NCI-H187 (cell line): Measurements from ENCODE around the gene TBKBP1.

Source experiments
- DNase-seq, 2 experiments: peaks; one replicate each; lab custom pipeline; 2025; lab: John Stamatoyannopoulos, UW

The TBKBP1 gene

DNA sequence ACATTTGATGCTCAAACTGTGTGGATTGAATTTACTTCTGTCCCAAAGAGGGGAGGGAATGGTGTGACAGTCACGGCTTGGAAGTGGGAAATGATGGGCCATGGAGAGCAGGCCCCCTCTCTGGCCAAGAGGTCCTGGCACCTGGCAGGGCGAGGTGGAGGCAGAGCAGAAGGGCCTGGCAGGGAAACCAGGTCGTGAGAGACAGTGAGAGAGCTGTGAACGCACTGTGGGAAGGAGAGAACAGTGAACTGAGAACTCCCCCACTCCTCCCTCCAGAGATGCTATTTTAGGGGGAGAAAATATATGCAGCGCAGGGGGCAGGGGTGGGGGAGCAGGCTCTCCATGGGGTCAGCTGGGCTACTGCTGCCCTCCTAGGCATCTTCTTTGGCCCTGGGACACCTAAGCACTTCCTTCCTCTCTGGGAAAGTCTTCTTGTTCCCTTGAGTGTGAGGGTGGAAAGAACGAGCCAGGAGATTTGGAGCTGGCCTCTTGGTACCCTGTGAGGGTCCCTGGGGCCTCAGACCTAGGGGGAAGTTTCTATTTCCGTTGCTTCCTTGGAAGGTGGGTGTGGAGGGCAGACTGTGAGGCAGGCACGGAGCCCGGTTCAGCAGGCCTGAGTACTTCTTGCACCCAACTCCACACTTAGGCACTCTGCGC, 21.8 kb downstream of the TBKBP1 start:
- DNase-seq, result no peak

- no peak for DNase-seq
Observed at GRCh38 chr17:47716375-47716774, 22.4 kb downstream of the TBKBP1 start.

DNA sequence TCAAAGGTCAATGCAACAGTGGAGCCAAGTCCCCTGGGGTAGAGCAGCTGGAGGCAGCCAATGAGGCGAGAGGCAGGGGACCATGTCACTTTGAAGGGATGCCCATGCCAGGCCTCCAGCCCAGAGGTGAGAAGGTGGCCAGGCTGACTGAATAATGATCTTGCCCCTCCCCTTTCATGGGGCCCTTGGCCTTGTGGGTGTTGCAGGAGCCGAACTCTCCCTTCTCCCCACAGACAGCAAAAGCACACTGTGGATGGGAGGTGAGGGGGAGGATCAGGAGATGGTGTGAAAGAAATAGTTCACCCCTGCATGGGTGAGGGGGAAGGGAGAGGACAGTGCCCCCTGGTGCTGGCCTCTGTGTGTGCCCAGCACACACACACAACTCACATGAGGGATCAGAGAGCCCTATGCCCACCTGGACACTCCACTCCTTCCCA, 23.3 kb downstream of the TBKBP1 start:
- DNase-seq, result no peak

- DNase-seq, result peak in 1 of 2 experiments; percentile 13
Observed at GRCh38 chr17:47717979-47718621, 24.1 kb downstream of the TBKBP1 start.

- no peak for DNase-seq
Observed at GRCh38 chr17:47718634-47719405, 24.9 kb downstream of the TBKBP1 start.

DNA sequence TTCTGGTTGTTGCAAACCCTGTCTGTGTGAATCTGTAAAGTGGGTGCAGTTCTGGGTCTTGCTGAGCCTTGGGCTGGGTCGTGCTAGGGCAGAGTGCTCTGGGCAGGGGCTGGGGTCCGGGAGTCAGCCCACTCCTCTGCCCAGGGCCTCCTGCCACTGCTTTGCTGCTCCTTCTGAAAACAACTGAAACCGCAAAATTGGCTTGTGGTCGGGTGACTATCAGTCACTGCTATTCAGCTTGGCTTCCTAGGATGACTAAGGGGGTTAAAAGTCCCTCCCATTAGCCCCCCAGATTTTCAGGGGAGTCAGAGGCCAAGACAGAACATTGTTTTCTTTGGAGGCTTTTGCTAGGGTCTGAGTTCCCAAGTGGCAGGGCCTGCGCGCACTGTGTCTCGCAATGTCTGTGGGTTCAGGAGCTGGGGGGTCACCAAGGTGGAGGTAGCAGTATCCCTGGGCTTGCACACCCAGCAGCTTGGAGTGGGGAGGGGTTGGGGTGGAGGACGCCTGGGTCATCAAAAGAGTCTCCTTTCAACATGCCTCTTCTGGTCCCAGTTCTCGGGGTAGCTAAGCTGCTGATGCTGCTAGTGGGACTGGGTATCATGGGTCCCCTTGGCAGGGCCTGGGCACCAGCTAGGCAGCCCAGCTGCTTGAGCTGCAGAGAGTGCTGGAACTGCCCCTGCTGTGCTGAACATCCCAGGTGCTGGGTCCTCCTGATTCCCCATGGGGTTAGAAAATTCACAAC, 25.6 kb downstream of the TBKBP1 start:
- DNase-seq, result no peak

DNA sequence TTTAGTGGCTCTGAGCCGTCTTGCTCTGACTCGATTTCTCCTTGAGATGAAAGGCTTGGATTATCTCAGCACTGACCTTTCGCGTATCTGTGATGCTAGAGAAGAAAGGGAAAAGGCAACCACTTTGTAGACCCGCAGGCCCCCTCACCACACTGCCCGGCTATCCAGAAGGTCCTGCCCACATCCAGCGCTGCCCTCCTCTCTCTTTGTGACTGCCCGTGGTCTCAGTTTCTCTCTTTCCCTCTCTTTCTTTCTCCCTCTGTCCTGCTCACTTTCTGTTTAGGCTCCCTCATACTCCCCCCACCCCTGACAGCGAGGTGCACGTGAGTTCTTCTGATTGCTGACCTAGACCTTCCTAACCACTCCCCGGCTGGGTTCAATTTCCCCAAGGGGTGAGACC, 26.2 kb downstream of the TBKBP1 start:
- DNase-seq, result no peak

DNA sequence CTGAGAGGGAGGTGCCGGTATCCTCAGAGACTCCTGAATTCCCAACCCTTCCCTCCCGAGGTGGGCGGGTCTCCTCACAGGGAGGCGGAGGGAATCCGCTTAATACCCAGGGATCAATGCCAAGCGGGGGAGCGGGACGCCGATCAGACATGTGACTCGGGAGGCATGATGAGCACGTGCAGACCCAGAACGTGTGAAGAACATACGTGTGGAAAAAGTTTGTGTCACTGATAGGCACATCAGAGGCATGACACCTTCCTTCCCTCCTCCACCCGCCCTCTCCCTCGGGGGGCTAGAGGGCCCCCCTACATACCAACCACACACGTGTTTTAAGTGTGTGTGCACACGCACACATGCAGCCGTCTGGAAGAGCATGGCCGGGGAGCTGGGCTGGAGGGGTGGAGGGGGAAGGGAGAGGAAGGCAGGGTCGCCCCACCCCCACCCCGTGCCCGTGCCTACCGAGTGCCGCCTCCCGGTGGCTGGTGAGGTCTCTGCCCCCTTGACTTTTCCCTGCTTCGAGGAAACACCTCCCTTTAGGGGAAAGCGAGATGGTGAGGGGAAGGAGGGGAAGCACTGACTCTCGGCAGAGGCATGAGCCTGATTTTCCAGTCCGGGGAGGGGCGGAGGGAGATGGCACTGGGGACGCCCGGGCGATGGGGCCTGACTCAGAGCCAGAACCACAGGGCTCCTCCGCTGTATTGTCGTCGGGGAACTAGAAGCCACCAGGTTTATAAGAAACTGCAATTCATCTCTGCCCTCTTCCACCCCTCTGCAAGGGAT, 27.0 kb downstream of the TBKBP1 start:
- DNase-seq, result no peak

DNA sequence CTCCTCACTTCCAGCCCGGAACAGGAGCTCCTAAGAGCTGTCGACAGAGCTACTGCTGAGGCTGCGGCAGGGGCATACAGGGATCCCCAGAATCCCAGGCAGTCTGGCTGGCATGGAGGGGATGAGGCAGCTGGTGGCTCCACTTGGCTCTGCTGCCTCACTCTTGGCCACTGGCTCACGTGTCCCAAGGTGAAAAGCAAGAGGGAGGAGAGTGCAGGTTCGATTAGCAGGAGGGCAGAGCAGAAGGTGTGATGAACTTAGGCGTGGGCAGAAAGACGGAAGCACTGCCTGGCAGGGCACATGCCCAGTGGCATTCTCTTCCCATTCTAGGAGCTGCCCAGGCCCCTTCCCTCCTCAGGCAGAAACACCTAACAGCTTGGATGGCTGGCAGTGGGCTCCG, 27.8 kb downstream of the TBKBP1 start:
- no peak for DNase-seq

- DNase-seq, result no peak
Observed at GRCh38 chr17:47724705-47725104, 30.7 kb downstream of the TBKBP1 start.

DNA sequence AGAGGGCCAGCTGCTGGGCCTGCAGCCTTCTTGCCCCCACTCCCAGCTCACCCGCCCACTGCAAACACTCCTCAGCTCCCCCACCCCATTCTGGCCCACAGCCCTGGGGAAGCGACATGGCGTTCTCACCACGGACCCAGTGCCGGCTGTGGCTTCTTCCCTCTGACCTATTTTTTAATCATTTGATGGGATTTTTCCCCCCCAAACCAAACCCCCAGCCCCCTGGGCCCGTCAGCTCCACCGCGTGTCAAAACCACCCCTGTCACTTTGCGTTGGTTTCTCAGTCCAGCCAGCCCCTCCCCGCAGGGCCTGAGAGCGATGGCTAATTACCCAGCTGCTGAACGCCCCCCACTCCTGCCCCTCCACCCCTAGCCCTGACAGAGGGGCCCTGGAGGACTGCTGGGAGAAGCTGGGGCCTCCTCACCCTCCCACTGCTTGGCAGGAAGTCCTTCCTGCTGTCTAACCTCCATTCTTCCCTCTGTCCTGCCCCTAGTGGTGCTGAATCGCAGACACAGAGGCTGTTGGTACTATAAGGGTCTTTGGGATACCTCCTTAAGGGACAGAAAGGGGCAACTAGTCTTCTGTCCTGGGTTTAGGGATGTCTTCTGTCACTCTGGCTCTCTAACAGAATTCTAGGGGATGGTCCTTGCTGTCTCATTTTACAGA, 31.6 kb downstream of the TBKBP1 start:
- no peak for DNase-seq

DNA sequence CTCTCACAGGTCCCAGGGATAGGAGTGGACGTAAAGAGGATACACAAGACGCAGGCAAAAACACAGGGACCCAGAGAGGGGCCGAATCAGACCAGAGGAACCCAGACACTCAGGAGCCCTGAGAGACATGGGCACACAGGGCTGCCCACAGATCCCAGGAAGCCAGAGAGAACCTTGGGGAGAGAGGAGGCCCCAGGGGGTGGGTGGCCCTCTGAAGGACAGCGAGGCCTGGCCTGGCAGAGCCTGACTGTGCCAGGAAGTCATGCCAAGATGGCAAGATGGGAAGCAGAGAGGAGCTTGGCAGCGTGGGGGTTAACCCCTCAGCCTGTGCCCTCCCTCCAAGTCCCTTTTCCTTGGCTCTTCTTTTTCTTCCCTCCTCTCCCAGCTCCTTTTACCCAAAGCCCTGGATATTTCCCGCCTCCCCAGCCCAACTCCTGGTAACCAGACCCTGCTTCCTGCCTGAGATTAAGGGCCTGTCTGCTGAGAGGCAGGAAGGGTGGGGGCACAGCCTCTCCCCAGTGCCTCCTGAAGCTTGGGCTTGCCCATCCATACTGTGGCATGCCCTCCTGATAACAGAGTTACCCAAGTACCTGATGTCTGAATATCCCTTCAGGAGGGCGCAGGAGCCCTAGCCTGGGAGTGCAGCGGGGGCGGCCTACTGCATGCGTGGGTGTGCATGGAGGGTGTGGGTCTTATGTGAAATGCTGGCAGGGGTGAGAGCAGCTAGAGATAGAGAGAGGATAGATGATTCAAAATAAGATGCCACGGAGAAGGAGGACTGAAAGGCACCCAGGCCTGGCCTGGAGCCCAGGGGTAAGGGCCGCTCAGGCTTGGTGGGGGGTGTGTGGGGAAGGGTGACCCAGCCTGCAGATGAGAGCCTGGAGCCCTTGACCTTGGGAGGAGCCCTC, 33.1 kb downstream of the TBKBP1 start:
- no peak for DNase-seq

DNA sequence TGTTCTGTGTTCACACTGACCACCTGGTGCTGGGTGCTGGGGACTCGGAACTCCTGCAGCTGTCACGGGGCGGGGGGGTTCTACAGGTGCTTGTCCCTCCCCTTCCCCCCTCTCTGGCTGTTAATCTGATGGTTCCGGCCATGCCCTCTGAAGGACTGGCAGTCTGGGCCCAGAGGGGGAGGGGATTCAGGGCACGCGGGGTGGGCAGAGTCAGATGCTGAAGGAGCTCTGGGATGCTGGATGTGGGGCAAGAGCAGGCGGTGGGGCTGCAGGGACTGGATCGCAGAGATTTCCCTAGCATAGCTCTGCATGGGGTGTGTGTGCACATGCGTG, 33.7 kb downstream of the TBKBP1 start:
- no peak for DNase-seq

GRCh38 chr17:47728214-47728877, 34.4 kb downstream of the TBKBP1 start:
- no peak for DNase-seq

GRCh38 chr17:47729476-47729875, 35.5 kb downstream of the TBKBP1 start:
- no peak for DNase-seq

DNA sequence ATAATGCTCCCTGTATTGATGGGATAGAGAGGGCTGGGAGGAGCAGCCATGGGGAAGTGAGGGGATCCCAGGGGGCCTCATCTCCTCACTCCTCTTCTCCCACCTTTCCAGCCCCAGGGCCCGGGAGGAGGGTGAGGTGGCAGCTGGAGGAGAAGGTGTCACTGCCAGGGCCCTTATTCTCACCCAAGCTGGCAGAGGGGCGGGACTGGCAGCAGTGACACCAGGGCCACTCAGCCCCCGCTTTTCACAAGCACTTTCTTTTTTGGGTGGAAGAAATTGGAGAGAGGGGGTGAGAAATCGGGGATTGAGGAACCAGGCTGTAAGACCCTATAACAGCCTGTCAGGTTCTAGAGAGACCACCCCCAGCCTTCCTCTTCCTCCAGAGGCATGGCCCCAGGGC, 36.7 kb downstream of the TBKBP1 start:
- no peak for DNase-seq

DNA sequence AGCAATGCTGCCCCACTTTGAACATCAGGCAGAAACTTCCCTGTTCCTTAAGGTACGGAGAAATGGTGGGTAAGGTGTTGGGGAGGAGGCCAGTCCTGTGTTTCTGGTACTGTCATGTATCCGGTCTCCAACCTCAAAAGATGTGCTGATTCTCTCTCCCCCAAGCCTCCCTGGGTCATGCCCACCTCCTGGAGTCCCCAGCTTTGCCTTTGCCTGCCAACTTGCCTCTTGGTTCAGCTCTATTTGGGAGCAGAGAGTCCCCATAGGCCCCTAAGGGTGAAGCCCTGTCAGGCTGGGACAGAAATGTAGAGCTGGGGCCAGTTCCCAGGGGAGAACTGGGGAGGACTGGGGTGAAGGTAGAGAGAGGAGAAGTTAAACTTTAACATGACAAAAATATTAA, 37.4 kb downstream of the TBKBP1 start:
- DNase-seq, result no peak

GRCh38 chr17:47732399-47733046, 38.6 kb downstream of the TBKBP1 start:
- DNase-seq, result no peak

DNA sequence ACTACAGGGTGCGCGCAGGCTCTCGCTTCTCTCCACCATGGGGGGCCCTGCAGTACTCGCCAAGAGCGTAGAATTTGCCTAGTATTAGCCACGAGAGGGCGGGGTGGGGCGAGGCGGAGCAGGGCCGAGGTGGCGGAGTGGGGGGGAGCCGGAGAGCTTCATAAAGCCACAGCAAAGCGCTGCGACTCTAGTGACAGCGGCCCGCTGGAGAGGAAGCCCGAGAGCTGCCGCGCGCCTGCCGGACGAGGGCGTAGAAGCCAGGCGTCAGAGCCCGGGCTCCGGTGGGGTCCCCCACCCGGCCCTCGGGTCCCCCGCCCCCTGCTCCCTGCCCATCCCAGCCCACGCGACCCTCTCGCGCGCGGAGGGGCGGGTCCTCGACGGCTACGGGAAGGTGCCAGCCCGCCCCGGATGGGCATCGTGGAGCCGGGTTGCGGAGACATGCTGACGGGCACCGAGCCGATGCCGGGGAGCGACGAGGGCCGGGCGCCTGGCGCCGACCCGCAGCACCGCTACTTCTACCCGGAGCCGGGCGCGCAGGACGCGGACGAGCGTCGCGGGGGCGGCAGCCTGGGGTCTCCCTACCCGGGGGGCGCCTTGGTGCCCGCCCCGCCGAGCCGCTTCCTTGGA, 39.2 kb downstream of the TBKBP1 start, which contains the start of gene TBX21:
Gene TBX21 (plus strand): TSS at position 190 of the 627 bp plus-strand sequence. CDS start 219 bp downstream, at position 409.
- DNase-seq, result peak in 1 of 2 experiments; percentile 12
